NCI-H524 (cell line): Measurements from ENCODE around the gene CCDC9.
A peak's percentile ranks its signal among the peaks of the same experiment; 100 is the strongest.
"Not testable (repeated sequence)": the region's sequence is repeated elsewhere in the genome, so short reads cannot be mapped to it uniquely, and the experiment has no call there.

ENCODE experiments used
- DNase-seq, 2 experiments: peaks; one replicate each; lab custom pipeline; 2025; lab: John Stamatoyannopoulos, UW

CCDC9 gene

DNA sequence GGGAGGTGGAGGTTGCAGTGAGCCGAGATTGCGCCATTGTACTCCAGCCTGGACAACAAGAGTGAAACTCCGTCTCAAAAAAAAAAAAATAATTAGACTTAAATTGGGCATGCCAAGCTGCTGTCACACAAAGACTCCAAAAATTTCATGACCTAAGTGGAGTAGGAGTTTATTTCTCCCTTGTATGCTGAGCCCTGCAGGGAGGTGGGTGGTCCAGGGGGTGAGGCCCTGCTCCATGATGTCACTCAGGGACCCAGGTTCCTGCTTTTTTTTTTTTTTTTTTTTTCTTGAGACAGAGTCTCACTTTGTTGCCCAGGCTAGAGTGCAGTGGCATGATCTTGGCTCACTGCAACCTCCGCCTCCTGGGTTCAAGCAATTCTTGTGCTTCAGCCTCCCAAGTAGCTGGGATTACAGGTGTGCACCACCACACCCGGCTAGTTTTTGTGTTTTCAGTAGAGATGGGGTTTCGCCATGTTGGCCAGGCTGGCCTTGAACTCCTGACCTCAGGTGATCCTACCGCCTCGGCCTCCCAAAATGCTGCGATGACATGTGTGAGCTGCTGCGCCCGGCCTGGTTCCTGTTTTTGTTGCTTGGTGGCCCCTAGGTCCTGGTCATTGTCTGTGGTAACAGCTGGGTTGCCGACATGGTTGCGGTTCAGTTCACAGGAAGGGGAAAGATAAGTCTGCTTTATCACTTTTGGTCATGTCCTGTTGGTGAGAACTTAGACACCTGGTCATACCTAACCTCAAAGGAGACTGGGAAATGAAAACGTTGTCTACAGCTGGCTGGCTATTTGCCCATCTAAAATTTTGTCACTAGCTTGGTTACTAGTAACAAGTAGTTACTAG, 5.8 kb downstream of the CCDC9 start:
- DNase-seq, result not testable (repeated sequence)

DNA sequence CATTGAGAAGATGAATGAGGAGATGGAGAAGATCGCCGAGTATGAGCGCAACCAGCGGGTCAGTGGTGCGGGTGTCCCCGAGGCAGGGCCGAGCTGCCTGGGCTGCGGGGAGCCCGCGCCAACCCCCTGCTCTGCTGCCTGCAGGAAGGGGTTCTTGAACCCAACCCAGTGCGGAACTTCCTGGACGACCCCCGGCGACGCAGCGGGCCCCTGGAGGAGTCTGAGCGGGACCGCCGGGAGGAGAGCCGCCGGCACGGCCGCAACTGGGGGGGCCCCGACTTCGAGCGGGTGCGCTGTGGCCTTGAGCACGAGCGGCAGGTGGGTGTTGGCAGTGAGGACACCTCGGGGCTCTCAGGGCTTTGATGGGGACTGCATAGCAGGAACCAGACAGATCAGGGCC, 8.3 kb downstream of the CCDC9 start:
- no peak for DNase-seq

DNA sequence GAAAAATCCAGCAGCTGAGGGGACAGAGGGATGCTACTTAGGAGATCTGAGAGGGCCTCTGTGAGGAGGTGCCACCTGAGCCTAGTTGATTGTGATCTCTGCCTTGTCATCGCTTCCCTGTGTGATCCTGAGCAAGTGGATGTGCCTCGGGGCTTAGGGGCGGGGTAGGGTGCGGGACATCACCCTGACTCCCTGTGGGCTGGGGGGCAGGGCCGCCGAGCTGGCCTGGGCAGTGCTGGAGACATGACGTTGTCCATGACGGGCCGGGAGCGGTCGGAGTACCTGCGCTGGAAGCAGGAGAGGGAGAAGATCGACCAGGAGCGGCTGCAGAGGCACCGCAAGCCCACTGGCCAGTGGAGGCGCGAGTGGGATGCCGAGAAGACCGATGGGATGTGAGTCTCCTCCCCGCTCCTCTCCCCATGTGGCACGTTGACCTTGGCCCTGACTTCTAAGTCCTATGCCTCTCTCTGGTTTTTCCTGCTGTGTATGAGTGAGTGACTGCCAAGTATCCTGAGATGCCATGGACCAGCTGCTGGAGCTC, 10.1 kb downstream of the CCDC9 start:
- no peak for DNase-seq

DNA sequence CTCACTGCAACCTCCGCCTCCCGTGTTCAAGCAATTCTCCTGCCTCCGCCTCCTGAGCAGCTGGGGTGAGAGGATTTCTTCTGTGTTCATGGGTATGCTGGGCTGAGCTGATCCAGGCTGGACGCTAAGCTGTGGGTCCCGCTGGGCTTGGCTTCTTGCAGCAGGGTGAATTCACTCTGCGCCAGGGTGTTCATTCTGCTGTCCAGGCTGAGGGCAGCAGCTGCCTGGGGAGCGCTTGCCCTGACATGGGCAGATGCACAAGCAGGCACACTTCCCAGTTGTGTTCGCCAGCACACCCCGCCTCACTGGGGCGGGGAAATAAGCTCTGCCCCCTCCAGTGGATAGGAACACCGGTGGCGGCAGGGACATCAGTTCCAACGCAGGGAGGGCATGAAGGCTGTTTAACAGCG, 11.0 kb downstream of the CCDC9 start:
- DNase-seq, result no peak

DNA sequence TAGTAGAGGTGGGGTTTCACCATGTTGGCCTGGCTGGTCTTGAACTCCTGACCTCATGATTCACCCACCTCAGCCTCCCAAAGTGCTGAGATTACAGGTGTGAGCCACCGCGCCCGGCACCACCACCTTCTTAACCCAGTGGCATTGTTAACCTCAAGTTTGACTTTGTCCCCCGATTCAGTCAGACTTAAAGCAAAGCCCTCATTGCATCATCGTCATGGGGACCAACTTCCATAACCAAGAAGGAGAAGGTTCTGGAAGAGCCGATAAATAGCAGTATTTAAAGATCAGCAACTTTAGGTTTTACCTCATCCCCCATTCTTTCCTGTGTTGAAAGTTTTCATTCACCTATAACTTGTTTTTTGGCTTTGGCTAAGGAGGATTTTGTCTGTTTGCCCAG, 11.7 kb downstream of the CCDC9 start:
- no peak for DNase-seq

DNA sequence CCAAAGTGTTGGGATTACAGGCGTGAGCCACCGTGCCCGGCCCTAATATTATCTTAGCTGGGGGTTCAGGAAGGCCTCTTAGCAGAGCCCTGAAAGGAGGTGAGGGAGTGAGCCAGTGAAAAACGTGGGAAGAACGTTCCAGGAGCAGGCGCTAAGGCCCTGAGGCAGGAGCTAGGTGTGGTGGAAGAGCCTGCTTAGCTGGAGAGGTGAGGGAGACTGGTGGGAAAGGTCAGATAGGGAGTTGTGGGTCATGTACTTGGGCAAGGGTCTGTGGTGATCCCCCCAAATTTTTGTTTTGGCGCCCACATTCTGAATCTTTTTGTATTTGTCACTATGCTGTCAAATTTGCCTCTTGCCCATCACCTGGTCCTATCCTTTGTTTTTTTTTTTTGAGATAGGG, 13.3 kb downstream of the CCDC9 start:
- DNase-seq, result no peak

DNA sequence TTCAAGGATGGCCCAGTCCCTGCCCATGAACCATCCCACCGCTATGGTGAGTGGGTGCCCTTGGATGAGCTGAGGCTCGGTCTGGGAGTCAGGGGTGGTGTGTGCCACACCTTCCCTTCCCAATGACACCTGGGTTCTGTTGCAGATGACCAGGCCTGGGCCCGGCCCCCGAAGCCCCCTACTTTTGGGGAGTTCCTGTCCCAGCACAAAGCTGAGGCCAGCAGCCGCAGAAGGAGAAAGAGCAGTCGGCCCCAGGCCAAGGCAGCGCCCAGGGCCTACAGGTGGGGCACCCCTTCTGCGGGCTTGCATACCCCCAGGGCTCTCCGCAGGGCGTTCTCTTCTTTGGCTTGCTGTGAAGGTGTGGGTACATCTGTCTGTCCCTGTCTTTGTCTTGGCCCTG, 14.1 kb downstream of the CCDC9 start:
- DNase-seq, result no peak

DNA sequence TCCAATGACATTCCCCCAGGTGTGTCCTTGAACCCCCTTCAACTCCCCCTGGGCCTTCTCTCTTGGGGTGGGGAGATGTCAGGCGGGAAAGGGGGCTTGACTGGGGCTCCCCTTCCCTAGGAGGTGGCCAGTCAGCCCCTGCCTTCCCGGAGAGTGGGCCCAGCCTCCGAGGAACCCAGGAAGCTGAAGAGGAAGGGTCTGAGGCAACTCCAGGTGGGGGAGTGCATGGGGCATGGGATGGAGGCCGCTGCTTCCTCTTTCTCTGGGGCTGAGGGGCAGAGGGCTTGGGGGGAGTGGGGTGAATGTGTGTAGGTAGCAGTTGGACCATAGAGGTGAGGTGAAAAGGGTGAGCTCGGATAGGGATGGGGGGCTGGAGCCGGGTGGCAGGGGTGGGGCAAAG, 15.6 kb downstream of the CCDC9 start:
- DNase-seq, result no peak

DNA sequence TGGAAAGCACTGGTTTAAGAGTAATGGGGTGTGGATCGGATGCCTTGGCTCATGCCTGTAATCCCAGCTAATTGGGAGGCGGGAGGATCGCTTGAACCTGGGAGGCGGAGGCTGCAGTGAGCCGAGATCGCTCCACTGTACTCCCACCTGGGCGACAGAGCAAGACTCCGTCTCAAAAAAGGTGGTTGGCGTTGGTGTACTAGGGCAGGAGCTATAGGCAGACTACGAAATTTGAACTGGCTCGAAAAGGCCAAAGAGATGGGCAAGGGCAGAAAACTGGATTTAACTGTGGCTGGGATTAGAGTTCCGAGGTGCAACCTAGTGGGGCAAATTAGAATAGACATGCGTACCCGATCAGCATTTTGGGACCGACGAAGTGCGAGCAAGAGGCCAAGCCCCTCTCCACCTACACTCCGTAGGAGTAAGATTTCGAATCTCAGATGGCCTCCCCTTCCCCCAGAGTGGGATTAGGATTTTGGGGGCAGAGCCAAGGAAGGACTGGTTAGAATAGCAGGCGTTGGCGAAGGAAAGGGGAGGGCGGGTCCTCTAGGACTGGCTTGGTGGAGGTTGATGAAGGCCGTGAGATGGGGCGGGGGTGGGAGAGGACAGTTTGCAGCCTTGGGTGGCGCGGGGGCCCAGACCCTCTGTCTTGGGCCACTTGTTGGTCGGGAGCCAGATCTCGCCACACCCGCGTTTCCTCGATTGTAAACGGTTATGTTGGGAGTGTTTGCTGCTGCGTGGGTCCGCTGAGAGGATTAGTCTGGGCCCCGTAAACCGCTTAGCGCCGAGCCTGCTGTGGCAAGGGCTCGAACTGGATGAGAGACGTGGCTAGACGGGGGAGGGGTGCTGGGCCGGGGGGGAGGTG, 16.4 kb downstream of the CCDC9 start:
- peak; percentile 47 to 67 for DNase-seq

DNA sequence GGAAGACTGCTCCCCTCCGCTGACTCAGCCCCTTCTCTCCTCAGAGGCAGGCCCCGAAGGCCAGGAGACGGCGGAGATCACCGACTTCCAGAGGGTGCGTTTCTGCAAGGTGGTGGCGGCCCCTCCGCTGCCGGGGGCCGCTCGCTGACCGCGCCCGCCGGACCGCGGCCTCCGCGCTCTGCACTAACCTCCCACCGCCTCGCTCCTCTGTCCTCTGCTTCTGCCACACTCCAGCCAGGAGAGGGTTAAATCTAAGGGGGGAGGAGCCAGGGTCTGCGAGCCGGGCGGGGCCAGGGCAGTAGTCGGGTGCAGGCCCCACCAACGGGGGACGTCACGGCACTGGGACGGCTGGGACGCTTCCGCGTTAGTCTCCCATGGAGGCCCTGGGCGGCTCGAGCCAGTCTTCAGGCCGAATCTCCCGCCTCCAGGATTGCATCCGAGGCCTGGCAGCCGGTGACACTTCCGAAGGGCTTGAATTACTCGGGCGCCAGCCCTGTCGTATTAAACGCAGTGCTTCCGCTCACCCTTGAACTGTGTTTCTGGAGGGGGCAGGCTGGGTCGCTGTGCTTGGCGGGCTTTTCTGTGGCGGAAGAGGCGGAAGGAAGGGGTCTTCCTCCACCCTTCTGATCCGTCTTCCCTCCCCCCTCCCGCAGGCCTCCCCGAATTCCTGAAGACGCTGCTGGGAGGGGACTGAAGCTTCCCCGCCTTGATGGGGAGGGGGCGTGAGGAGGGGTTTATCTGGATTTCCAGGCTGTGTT, 17.2 kb downstream of the CCDC9 start:
- DNase-seq, result peak; percentile 64 to 77

DNA sequence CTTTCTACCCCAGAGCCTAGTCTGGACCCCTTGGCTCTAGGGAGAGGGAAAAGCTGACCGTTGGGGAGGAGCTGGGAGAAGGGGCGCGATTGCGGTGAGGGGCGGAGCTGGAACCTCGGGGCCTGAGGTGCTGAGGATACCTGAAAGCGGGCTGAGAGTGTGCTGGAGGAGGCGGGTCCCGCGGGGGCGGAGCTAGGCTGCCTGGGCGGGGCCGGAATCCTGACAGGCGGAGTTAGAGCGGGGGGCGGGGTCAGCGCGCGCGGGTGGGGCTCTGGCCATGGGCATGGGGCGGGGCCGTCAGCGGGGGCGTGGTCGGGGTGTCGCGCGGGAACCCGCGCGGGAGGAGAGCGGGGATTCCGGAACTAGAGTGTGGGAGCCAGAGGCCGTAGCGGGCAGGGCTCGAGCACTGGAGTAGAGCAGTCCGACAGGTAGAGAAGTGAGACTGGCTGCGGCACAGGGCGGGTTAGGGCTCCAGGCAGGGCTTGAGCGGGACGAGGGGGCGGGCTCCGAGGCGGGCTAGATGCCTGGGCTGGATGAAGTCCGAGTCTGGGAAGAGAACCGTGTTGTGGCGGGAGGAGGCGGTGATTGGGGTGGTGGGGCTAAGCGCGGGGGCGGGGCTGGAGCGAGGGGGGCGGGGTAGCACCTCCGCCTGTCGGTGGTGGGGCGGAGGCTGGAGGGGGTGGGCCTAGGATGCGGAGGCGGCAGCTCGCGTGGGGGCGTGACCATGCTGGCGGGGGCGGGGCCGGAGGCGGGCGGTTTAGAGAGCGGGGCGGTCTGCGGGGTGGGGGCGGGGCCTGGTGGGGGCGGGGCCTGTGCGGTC, 18.0 kb downstream of the CCDC9 start, which contains the start of gene INAFM1:
Gene INAFM1 (plus strand): TSS at position 815 of the 820 bp plus-strand sequence. CDS start 35 bp downstream, outside the sequence.
- DNase-seq, result peak; percentile 74 to 87

DNA sequence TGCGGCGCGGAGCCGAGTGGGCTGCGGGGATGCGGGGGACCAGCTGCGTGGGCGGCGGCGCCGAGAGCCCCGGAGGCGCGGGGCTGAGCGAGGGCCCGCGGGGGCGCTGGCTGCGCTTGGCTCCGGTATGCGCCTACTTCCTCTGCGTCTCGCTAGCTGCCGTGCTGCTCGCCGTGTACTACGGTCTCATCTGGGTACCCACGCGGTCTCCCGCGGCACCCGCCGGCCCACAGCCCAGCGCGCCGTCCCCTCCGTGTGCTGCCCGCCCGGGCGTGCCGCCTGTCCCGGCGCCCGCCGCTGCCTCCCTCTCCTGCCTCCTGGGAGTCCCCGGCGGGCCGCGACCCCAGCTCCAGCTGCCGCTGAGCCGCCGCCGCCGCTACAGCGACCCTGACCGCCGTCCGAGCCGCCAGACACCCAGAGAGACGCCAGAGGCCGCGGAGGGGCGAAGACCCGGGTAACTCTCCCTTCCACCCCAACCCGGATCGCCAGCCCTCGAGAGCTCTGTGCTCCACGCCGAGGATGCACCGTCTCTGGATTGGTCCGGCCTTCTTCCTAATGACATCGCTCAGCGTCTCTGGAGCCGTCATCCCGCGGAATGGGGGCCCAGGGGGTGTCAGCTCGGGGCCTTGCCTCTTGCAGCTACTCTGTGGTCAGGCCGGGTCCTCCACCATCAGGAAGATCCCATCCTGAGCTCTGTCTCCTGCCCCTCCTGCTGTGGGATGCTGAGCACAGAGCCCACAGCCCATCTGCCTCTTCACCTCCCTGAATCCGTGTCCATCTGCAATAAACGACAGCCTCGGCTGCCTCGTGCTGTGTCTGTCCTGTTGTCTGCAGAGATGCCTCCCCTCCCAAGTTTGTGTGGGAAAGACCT, 18.8 kb downstream of the CCDC9 start:
- peak; percentile 42 to 71 for DNase-seq

DNA sequence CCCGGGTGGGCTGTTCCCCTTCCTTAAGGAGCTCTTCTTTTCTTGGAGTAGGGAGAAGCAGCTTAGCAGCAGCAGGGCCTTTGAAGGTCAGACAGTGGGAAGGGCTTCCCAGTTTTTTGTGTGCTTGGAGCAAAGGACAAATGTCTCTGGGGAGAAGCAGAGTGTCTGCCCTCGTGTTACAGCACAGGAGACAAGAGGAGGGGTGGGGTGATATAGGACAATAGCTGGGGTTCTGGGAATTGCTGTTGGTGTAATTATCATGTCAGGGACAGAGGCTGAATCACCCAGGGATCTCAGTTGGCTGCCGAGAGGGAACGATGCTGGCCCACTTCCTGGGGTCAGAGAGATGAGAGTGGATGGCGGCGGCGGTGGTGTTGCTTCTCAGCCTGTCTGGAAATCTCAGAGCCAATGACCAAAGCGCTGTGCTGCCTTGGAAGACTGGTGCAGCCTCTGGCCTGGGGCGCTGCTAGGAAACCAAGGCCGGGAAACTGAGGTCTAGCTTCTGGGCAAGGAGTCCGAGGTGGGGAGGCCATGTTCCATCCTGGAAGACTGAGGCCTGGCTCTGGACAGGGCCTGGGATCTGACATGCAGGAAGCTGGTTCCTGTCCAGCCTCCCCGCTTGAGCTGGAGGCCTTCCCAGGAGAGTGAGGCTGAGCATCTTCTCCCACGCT, 19.6 kb downstream of the CCDC9 start:
- DNase-seq, result no peak

DNA sequence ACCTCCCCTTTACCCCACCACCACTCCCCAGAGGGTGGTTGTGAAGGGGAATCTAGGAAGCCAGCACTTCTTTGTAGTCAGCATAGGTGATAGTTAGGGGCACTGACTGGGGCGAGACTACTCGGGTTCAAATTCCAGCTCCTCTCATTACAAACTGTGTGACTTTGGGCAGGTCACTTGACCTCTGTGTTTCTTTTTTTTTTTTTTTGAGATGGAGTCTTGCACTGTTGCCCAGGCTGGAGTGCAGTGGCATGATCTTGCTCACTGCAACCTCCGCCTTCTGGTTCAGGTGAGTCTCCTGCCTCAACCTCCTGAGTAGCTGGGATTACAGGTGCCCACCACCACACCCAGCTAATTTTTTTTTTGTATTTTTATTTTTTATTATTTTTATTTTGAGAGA, 20.2 kb downstream of the CCDC9 start:
- DNase-seq, result not testable (repeated sequence)

DNA sequence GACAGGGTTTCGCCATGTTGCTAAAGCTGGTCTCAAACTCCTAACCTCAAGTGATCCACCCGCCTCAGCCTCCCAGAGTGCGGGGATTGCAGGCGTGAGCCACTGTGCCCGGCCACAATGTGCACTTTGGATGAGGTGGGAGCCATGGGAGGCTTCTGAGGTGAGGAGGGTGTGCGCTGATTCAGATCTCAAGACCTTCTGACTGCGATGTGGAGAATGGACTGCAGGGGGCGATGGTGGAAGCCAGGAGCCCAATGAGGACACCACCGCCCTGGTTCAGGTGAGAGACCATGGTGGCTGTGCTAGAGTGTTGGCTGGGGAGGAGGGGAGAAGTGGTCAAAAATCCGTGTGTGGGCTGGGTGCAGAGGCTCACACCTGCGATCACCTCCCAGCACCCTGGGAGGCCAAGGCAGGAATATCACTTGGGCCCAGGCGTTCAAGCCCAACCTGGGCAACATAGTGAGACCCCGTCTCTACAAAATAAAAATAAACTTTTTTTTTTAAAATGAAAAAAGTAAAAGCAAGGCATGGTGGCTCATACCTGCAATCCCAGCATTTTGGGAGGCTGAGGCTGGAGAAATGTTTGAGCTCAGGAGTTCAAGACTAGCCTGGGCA, 24.0 kb downstream of the CCDC9 start:
- DNase-seq, result peak in 1 of 2 experiments; percentile 50

DNA sequence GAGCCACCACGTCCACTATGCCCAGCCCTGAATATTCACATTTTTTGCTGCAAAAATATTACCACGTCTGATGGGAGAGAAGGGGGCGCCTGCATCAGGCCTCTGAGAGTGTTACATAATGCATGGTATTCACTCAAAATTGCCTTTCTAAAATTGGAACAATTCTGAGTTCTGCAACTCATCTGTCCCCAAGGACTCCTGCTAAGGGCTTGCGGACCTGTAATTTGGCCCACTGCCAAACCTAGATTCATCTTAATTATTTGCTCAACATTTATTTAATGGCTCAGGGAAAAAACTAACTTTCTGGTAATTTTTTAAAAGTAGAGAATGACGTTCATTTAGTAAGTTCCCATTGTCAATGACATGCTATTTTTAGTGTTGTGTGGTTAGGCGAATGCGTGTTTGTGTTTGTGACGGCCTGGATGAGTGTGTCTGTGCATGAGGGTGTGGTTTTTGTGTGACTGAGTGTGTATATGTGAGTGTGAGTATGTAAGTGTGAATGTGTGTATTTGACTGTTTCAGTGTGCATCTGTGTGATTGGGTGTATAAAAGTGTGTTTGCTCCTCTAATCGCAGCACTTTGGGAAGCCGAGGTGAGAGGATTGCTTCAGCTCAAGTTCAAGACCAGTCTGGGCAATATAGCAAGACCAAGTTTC, 27.2 kb downstream of the CCDC9 start:
- DNase-seq, result no peak

DNA sequence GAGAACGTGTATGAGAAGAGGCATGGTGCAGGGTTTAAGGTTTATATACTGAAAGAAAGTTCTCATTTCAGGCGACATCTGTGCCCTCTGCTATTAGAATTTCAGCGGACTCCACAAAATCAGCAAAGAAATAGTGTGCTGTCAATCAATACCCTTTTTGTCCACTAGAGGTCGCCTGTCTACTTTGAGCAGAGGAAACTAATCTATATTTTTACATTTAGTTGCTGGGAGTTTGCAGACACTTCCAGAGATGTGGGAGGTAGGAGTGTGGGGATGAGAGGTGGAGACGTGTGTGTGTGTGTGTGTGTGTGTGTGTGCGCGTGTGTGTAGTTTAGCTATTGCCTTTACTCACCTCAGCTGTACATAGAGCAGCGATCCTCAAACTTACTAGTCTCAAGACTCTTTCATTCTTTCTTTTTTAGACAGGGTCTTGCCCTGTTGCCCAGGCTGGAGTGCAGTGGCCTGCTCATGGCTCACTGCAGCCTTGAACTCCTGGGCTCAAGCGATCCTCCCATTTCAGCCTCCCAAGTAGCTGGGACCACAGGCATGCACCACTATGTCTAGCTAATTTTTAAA, 28.1 kb downstream of the CCDC9 start:
- peak; percentile 25 to 63 for DNase-seq

DNA sequence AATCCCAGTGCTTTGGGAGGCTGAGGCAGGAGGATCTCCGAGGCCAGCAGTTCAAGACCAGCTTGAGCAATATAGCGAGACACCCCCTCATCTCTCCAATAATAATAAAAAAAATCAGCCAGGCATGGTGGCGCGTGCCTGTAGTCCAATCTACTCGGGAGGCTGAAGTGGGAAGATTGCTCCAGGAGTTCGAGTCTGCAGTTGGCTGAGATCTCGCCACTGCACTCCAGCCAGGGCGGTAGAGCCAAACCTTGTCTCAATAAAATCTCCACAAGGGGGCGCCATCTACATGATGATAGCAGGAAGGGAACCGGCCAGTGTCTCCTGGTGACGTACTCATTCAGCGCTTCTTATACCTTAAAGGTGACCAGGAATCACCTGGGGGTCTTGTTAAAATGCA, 39.7 kb downstream of the CCDC9 start:
- DNase-seq, result peak; percentile 72 to 88
